Hepatocyte (in vitro differentiated cells): ENCODE measurements around the gene MEF2A. TPM values are rescaled to one million over a fixed set of nuclear protein-coding genes. Genes with fewer than 3 reads are reported as not detected.

ENCODE experiments used
- DNase-seq: peaks from one replicate; pipeline ENCODE4 v3.0.0-alpha.2; 2016; ENCODE audit warnings: low spot score
- H2AFZ ChIP-seq: fragments of 200-600 bp; sonication (generic); 2 replicates; pipeline ENCODE4 v1.6.0; 2016; ENCODE audit warnings: antibody characterized with exemption, mild to moderate bottlenecking
- H3K27ac ChIP-seq: fragments of 200-600 bp; sonication (generic); 2 replicates; pipeline ENCODE4 v1.5.1; 2016; ENCODE audit warnings: mild to moderate bottlenecking
- H3K27me3 ChIP-seq: fragments of 200-600 bp; sonication (generic); 2 replicates; pipeline ENCODE4 v1.6.1; 2016
- H3K36me3 ChIP-seq: fragments of 200-600 bp; sonication (generic); replicated peaks from 2 replicates; pipeline ENCODE4 v1.5.1; 2016; ENCODE audit warnings: low read depth; ENCODE audit not compliant: insufficient read depth
- H3K4me1 ChIP-seq: fragments of 200-600 bp; sonication (generic); 2 replicates; pipeline ENCODE4 v1.5.1; 2016; ENCODE audit warnings: mild to moderate bottlenecking, moderate library complexity; ENCODE audit not compliant: insufficient read depth
- H3K4me2 ChIP-seq: fragments of 200-600 bp; sonication (generic); 2 replicates; pipeline ENCODE4 v1.6.0; 2016
- H3K4me3 ChIP-seq: fragments of 200-600 bp; sonication (generic); 2 replicates; pipeline ENCODE4 v1.5.1; 2016; ENCODE audit warnings: mild to moderate bottlenecking
- H3K79me2 ChIP-seq: fragments of 200-600 bp; sonication (generic); 2 replicates; pipeline ENCODE4 v1.6.0; 2017; ENCODE audit warnings: mild to moderate bottlenecking
- H3K9me2 ChIP-seq: fragments of 200-600 bp; sonication (generic); replicated peaks from 2 replicates; pipeline ENCODE4 v1.6.0; 2017; ENCODE audit warnings: mild to moderate bottlenecking; ENCODE audit not compliant: insufficient read depth
- H3K9me3 ChIP-seq: fragments of 200-600 bp; sonication (generic); 2 replicates; pipeline ENCODE4 v1.5.1; 2016; ENCODE audit warnings: low read depth, mild to moderate bottlenecking
- H4K20me1 ChIP-seq: fragments of 200-600 bp; sonication (generic); 2 replicates; pipeline ENCODE4 v1.6.0; 2016; ENCODE audit warnings: mild to moderate bottlenecking; ENCODE audit not compliant: insufficient read depth, poor library complexity, severe bottlenecking
- EZH2 ChIP-seq: fragments of 200-600 bp; sonication (generic); IDR thresholded peaks from 2 replicates; pipeline ENCODE4 v1.6.1; 2016; ENCODE audit warnings: antibody characterized with exemption, mild to moderate bottlenecking, borderline replicate concordance
- EZH2phosphoT487 ChIP-seq: fragments of 200-600 bp; sonication (generic); IDR thresholded peaks from one replicate; pipeline ENCODE4 v1.6.1; 2018; ENCODE audit warnings: antibody characterized with exemption, mild to moderate bottlenecking, low read depth, moderate library complexity; ENCODE audit not compliant: unreplicated experiment, severe bottlenecking
- WGBS: methylation state at CpG from one replicate; pipeline ENCODE4 v1.1.6; 2016; ENCODE audit warnings: low lambda C conversion rate; ENCODE audit errors: missing lambda C conversion rate; 5-methylcytosine and 5-hydroxymethylcytosine counted together
- polyA plus RNA-seq: library from polyadenylated mRNA; unstranded; fragments of >200 nt; fragmentation: Nextera tagmentation; extraction: Ambion mirVana; gene quantifications from 2 replicates; pipeline ENCODE4 v1.2.1, GENCODE V29; 2016
- total RNA-seq: library from RNA; depleted of rRNA; stranded (reverse); fragments of >200 nt; gene quantifications from 2 replicates; pipeline ENCODE4 v1.2.3, GENCODE V29; 2014
- TF ChIP-seq, protein P1 (sequence below): fragments of 200-600 bp; sonication (generic); IDR thresholded peaks from 2 replicates; pipeline ENCODE4 v1.5.1; 2016; ENCODE audit warnings: antibody characterized with exemption, mild to moderate bottlenecking; ENCODE audit not compliant: poor library complexity

MEF2A gene
- total and polyA plus RNA-seq, 2 experiments from 2014 or later, result 20.4 to 56.7 TPM

GRCh38 chr15:99538261-99538660, 27.5 kb upstream of the MEF2A start:
- H3K79me2 ChIP-seq, result no peaks in the 10 kb centered on the region
- H2AFZ ChIP-seq, result no peak overlapping the region
- no peaks in the 10 kb centered on the region for H3K36me3 ChIP-seq
- WGBS, result 72% methylated on average over 1 of the region's 1 CpG
- no peaks in the 10 kb centered on the region for H4K20me1 ChIP-seq
- H3K9me3 ChIP-seq, result no peaks in the 10 kb centered on the region
- H3K9me2 ChIP-seq, result no peaks in the 10 kb centered on the region
- H3K4me3 ChIP-seq, result no peak overlapping the region
- H3K27ac ChIP-seq, result no peak overlapping the region
- no peaks in the 10 kb centered on the region for H3K27me3 ChIP-seq
- TF ChIP-seq, protein P1, sequence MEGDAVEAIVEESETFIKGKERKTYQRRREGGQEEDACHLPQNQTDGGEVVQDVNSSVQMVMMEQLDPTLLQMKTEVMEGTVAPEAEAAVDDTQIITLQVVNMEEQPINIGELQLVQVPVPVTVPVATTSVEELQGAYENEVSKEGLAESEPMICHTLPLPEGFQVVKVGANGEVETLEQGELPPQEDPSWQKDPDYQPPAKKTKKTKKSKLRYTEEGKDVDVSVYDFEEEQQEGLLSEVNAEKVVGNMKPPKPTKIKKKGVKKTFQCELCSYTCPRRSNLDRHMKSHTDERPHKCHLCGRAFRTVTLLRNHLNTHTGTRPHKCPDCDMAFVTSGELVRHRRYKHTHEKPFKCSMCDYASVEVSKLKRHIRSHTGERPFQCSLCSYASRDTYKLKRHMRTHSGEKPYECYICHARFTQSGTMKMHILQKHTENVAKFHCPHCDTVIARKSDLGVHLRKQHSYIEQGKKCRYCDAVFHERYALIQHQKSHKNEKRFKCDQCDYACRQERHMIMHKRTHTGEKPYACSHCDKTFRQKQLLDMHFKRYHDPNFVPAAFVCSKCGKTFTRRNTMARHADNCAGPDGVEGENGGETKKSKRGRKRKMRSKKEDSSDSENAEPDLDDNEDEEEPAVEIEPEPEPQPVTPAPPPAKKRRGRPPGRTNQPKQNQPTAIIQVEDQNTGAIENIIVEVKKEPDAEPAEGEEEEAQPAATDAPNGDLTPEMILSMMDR, result no peak
- no peak for TF ChIP-seq EZH2phosphoT487
- no peak for DNase-seq
- H3K4me1 ChIP-seq, result no peaks in the 10 kb centered on the region
- H3K4me2 ChIP-seq, result no peak overlapping the region

- no peak overlapping the region for H3K4me2 ChIP-seq
- H3K36me3 ChIP-seq, result no peaks in the 10 kb centered on the region
- no peak overlapping the region for H2AFZ ChIP-seq
- H3K4me1 ChIP-seq, result no peaks in the 10 kb centered on the region
- no peak for DNase-seq
- no peak overlapping the region for H3K4me3 ChIP-seq
- no peaks in the 10 kb centered on the region for H3K79me2 ChIP-seq
- no peaks in the 10 kb centered on the region for H4K20me1 ChIP-seq
- TF ChIP-seq, protein P1, result no peak
- TF ChIP-seq EZH2, result no peak
- no peak for TF ChIP-seq EZH2phosphoT487
- H3K27ac ChIP-seq, result no peak overlapping the region
- no peaks in the 10 kb centered on the region for H3K27me3 ChIP-seq
- no peaks in the 10 kb centered on the region for H3K9me3 ChIP-seq
- no peaks in the 10 kb centered on the region for H3K9me2 ChIP-seq
Measured at GRCh38 chr15:99542828-99543227, 23.0 kb upstream of the MEF2A start.

DNA sequence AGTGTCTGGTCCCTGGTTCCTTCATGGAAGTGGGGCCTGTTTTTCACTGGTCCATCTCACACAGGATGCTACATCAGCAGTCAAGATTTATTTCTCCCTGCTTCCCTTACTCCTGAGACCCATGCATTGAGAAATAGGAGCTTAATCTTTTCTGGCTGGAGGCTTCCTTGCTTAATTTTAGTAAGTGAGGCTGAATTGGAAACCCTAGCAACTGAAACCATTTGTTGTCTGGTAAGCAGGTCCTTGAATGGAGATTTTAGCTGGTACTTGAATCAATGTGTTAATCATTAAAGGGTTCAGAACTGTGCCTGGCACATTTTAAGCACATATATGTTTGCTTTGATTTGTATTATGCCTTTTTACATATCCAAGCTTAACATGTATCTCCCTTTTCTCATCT, 20.2 kb upstream of the MEF2A start:
- TF ChIP-seq EZH2, result no peak
- TF ChIP-seq, protein P1, result no peak
- no peak for TF ChIP-seq EZH2phosphoT487
- H3K9me2 ChIP-seq, result no peaks in the 10 kb centered on the region

DNA sequence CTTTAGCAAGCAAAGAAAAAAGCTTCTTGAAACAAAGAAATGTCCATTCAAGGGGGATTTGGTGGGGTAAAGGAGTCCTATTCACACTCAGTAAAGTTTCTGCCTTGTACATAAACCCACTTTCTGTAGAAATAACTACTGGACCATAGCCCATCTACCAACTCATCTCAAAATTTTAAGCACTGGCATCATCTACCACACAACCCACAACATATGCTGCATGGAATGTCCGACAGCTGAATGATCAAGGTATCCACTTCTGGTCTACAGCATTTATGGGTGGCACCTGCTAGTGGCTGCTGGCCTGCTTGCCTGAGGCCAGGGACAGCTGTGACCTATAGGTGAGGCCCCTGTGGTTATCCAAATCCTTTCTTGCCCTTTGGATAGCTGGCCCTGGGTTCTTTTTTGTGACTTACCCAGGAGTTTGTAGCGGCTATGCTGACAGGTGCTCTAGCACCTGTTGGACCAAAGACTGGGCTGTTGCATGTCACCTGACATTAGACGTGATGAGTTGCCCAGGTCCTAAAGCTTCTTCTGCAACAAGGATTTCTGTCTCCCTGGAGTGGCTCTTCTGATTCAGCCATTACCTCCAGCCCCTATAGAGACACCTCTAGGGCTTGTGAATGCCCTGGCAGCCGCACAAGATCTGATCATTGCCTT, 19.2 kb upstream of the MEF2A start:
- Histone ChIP-seq H3K79me2 (no peaks in the 10 kb centered on the region), H2AFZ (no peak overlapping the region), H4K20me1 (no peaks in the 10 kb centered on the region), H3K4me3 (no peak overlapping the region), H3K27me3 (no peaks in the 10 kb centered on the region), H3K9me3 (no peaks in the 10 kb centered on the region), H3K9me2 (no peaks in the 10 kb centered on the region), H3K4me1 (no peaks in the 10 kb centered on the region), H3K36me3 (no peaks in the 10 kb centered on the region), H3K4me2 (no peak overlapping the region), H3K27ac (no peak overlapping the region)
- DNase-seq, result no peak
- WGBS, result 90% methylated on average over 4 of the region's 4 CpGs
- TF ChIP-seq EZH2 (no peak), EZH2phosphoT487 (no peak)
- TF ChIP-seq, protein P1, result no peak

More for the DNA sequence above, 20.2 kb upstream of the MEF2A start:
- no peaks in the 10 kb centered on the region for H3K36me3 ChIP-seq
- no peaks in the 10 kb centered on the region for H3K27me3 ChIP-seq
- no peak overlapping the region for H3K4me3 ChIP-seq
- H3K27ac ChIP-seq, result no peak overlapping the region
- no peaks in the 10 kb centered on the region for H3K9me3 ChIP-seq
- DNase-seq, result no peak
- no peak overlapping the region for H2AFZ ChIP-seq
- no peaks in the 10 kb centered on the region for H3K79me2 ChIP-seq
- no peaks in the 10 kb centered on the region for H4K20me1 ChIP-seq
- H3K4me2 ChIP-seq, result no peak overlapping the region
- H3K4me1 ChIP-seq, result no peaks in the 10 kb centered on the region
